GM18907 (cell line): Measurements from ENCODE around the gene TUBA1C.
"Not testable (repeated sequence)": the region's sequence is repeated elsewhere in the genome, so short reads cannot be mapped to it uniquely, and the experiment has no call there.

Source experiments
- ATAC-seq: cut with Tn5 transposase; IDR thresholded peaks from one replicate; pipeline ENCODE4 v1.9.1; 2021; ENCODE audit warnings: mild to moderate bottlenecking, moderate library complexity; ENCODE audit not compliant: unreplicated experiment

The TUBA1C gene

GRCh38 chr12:49282740-49283375 lies 18.0 kb downstream of the TUBA1C start:
- not testable (repeated sequence) for ATAC-seq

- ATAC-seq = no peak
These were observed 18.9 kb downstream of the TUBA1C start for GRCh38 chr12:49283541-49284429.

- ATAC-seq = no peak
These were observed 19.8 kb downstream of the TUBA1C start for GRCh38 chr12:49284672-49285071.

GRCh38 chr12:49287876-49288275 lies 23.0 kb downstream of the TUBA1C start:
- no peak for ATAC-seq

- no peak for ATAC-seq
These were observed 23.6 kb downstream of the TUBA1C start for GRCh38 chr12:49288412-49288853.

- no peak for ATAC-seq
These were observed 24.2 kb downstream of the TUBA1C start for GRCh38 chr12:49288922-49289555.

- no peak for ATAC-seq
These were observed 27.8 kb downstream of the TUBA1C start for GRCh38 chr12:49292729-49293055.

GRCh38 chr12:49293056-49293956 lies 28.4 kb downstream of the TUBA1C start:
- no peak for ATAC-seq

- ATAC-seq = no peak
These were observed 29.4 kb downstream of the TUBA1C start for GRCh38 chr12:49294086-49294803.

- ATAC-seq = no peak
These were observed 29.9 kb downstream of the TUBA1C start for GRCh38 chr12:49294804-49295081.

- ATAC-seq = no peak
These were observed 30.4 kb downstream of the TUBA1C start, which contains the start of gene PRPH for GRCh38 chr12:49295082-49295936. Gene PRPH (plus strand): TSS chr12:49295147. CDS start chr12:49295201, 54 bp downstream.

GRCh38 chr12:49296034-49296835 lies 31.4 kb downstream of the TUBA1C start:
- no peak for ATAC-seq

- ATAC-seq = no peak
These were observed 32.2 kb downstream of the TUBA1C start for GRCh38 chr12:49296836-49297694.

GRCh38 chr12:49297695-49298060 lies 32.8 kb downstream of the TUBA1C start:
- no peak for ATAC-seq

GRCh38 chr12:49298160-49298559 lies 33.3 kb downstream of the TUBA1C start:
- ATAC-seq = no peak

GRCh38 chr12:49301760-49302159 lies 36.9 kb downstream of the TUBA1C start:
- ATAC-seq = no peak

GRCh38 chr12:49304161-49304560 lies 39.3 kb downstream of the TUBA1C start:
- no peak for ATAC-seq
